ENCODE results near the gene RNF13. TPM values are rescaled to one million over a fixed set of nuclear protein-coding genes. Genes with fewer than 3 reads are reported as not detected.

Gene RNF13
- total RNA-seq, 2 donors from 2014 or later = 21.3 to 32.7 TPM

- Histone ChIP-seq H3K27me3 (ENCODE audit: control insufficient read depth, insufficient read depth, low read length, poor library complexity, severe bottlenecking) (no peaks in the 10 kb centered on the region), H3K4me3 (ENCODE audit: low read length) (no peak overlapping the region), H3K36me3 (ENCODE audit: control insufficient read depth, insufficient read depth, low read length) (no peaks in the 10 kb centered on the region), H3K9me3 (ENCODE audit: control insufficient read depth, low read length) (no peaks in the 10 kb centered on the region), H3K27ac (ENCODE audit: low read depth, low read length) (no peak overlapping the region), H3K9ac (ENCODE audit: extremely low read depth, low read length, poor library complexity, severe bottlenecking) (no peak overlapping the region), H3K4me1 (ENCODE audit: control insufficient read depth, insufficient read depth, low read length) (no peaks in the 10 kb centered on the region)
- H3K27ac Mint-ChIP-seq = no peak overlapping the region
- no peaks in the 10 kb centered on the region for H3K9me3 Mint-ChIP-seq
- DNase-seq = no peak
- 91 to 97% methylated on average over 3 to 4 of the region's 4 CpGs for WGBS, 2 experiments (ENCODE audit: insufficient coverage in 1 of 2, insufficient read length in 1 of 2)
- no peaks in the 10 kb centered on the region for H3K27me3 Mint-ChIP-seq (ENCODE audit: insufficient read depth)
- H3K4me1 Mint-ChIP-seq = no peaks in the 10 kb centered on the region
- no peaks in the 10 kb centered on the region for H3K36me3 Mint-ChIP-seq (ENCODE audit: low read depth)
- H3K4me3 Mint-ChIP-seq = no peak overlapping the region
- no peak for TF ChIP-seq CTCF (conservative IDR thresholded peaks at IDR 0.05)
These were observed 170.6 kb downstream of the RNF13 start for GRCh38 chr3:149983628-149984027.

- H3K4me3 ChIP-seq (ENCODE audit: low read length) = no peak overlapping the region
- no peaks in the 10 kb centered on the region for H3K36me3 Mint-ChIP-seq (ENCODE audit: low read depth)
- no peak overlapping the region for H3K27ac Mint-ChIP-seq
- no peaks in the 10 kb centered on the region for H3K36me3 ChIP-seq (ENCODE audit: control insufficient read depth, insufficient read depth, low read length)
- WGBS, 2 experiments (ENCODE audit: insufficient coverage in 1 of 2, insufficient read length in 1 of 2) = 71 to 72% methylated on average over 2 of the region's 2 CpGs
- peaks cover 3% of the 10 kb centered on the region for H3K4me1 Mint-ChIP-seq
- no peaks in the 10 kb centered on the region for H3K4me1 ChIP-seq (ENCODE audit: control insufficient read depth, insufficient read depth, low read length)
- no peak for DNase-seq
- H3K9me3 Mint-ChIP-seq = peaks cover 8% of the 10 kb centered on the region
- H3K9ac ChIP-seq (ENCODE audit: extremely low read depth, low read length, poor library complexity, severe bottlenecking) = no peak overlapping the region
- H3K9me3 ChIP-seq (ENCODE audit: control insufficient read depth, low read length) = peaks cover 5% of the 10 kb centered on the region
- no peak overlapping the region for H3K4me3 Mint-ChIP-seq
- H3K27me3 ChIP-seq (ENCODE audit: control insufficient read depth, insufficient read depth, low read length, poor library complexity, severe bottlenecking) = no peaks in the 10 kb centered on the region
- TF ChIP-seq CTCF (conservative IDR thresholded peaks at IDR 0.05) = no peak
- H3K27me3 Mint-ChIP-seq (ENCODE audit: insufficient read depth) = no peaks in the 10 kb centered on the region
- no peak overlapping the region for H3K27ac ChIP-seq (ENCODE audit: low read depth, low read length)
These were observed 176.3 kb downstream of the RNF13 start for GRCh38 chr3:149989307-149989706.

GRCh38 chr3:149990423-149990948 lies 177.5 kb downstream of the RNF13 start:
- Histone ChIP-seq H3K27me3 (ENCODE audit: control insufficient read depth, insufficient read depth, low read length, poor library complexity, severe bottlenecking) (no peaks in the 10 kb centered on the region), H3K4me3 (ENCODE audit: low read length) (no peak overlapping the region), H3K9me3 (ENCODE audit: control insufficient read depth, low read length) (peaks cover 17% of the 10 kb centered on the region), H3K27ac (ENCODE audit: low read depth, low read length) (no peak overlapping the region), H3K36me3 (ENCODE audit: control insufficient read depth, insufficient read depth, low read length) (no peaks in the 10 kb centered on the region), H3K4me1 (ENCODE audit: control insufficient read depth, insufficient read depth, low read length) (no peaks in the 10 kb centered on the region), H3K9ac (ENCODE audit: extremely low read depth, low read length, poor library complexity, severe bottlenecking) (no peak overlapping the region)
- no peak for TF ChIP-seq CTCF (conservative IDR thresholded peaks at IDR 0.05)
- no peak for DNase-seq
- 94% methylated on average over 1 of the region's 1 CpG; no CpG with 5 or more reads in 1 of the 2 experiments for whole genome bisulfite sequencing, 2 experiments (ENCODE audit: insufficient coverage in 1 of 2, insufficient read length in 1 of 2)
- Mint-ChIP-seq H3K27ac (no peak overlapping the region), H3K4me3 (no peak overlapping the region), H3K27me3 (ENCODE audit: insufficient read depth) (no peaks in the 10 kb centered on the region), H3K9me3 (peaks cover 18% of the 10 kb centered on the region), H3K36me3 (ENCODE audit: low read depth) (no peaks in the 10 kb centered on the region), H3K4me1 (peaks cover 3% of the 10 kb centered on the region)
